ENCODE measurements around the gene INTS1. TPM values are rescaled to one million over a fixed set of nuclear protein-coding genes. Genes with fewer than 3 reads are reported as not detected.

Gene INTS1
- total and polyA plus RNA-seq, 2 of the 4 experiments (the other 2 are of a cell fraction) = 9.3 to 40.1 TPM

DNA sequence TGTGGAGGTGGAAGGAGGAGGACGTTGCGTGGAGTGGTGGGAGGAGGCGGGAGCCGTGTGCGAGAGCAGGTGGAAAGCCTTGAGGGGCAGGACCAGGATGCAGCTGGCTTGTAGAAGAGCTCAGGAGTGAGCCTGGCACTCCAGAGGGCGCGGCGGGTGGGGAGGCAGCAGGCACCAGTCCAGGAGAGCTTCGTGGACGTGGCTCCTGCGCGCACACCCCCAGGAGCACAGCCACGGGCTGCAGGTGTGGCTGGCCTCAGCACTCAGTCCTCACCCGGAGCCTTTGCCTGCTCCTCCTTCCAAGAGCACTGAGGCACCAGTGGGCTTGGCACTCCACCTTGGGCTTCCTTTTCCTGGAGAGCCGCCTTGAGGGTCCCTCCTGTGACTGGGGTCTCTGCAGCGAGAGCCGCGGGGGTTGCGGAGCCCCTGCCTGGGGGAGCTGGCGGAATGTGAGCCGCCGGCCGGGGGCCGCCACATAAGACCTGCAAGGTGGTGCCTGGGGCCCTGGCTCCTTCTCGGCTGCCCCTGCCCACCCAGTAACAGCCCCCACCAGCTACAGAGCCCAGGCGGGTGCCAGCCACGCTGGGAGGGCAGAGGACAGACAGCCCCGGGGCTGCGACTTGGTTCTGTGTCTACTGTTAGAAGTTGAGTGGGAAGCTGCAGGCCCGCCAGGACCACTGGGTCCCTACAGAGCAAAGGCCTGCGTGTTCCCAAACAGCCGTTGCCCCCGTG, 37.4 kb upstream of the INTS1 start:
- peaks cover 4% of the 10 kb centered on the region; the same call in 1 of the 2 replicates for H3K9me1 ChIP-seq (ENCODE audit: insufficient read depth, low read length)
- peaks cover 10% of the 10 kb centered on the region for H3K4me1 ChIP-seq (ENCODE audit: control insufficient read depth, insufficient read depth, low read length)
- H2AK5ac ChIP-seq (ENCODE audit: low read depth, low read length) = no peak overlapping the region
- no peak overlapping the region for H2BK15ac ChIP-seq (ENCODE audit: low read depth, low read length)
- intact Hi-C loops (cut with micrococcal nuclease) (no loop called here), in situ Hi-C loops (cut with MboI; ENCODE audit: low sequenced_read_pairs) (no loop called here), dilution Hi-C loops (cut with HindIII; ENCODE audit: low sequenced_read_pairs, unreplicated experiment) (no loop called here)
- no peak overlapping the region for H3K9ac ChIP-seq (ENCODE audit: low read depth, low read length)
- WGBS, 2 experiments (ENCODE audit: extremely low coverage in 2 of 2, insufficient read length in 1 of 2) = 94% methylated on average over 18 of the region's 33 CpGs; no CpG with 5 or more reads in 1 of the 2 experiments
- POLR2A ChIA-PET (ENCODE audit: unreplicated experiment) = no interaction called here
- peaks cover 48% of the 10 kb centered on the region for H3K36me3 ChIP-seq (ENCODE audit: control insufficient read depth, insufficient read depth, low read length)
- ATAC-seq (ENCODE audit: low read depth) (no peak), DNase-seq (no peak)
- TF ChIP-seq CHD1 (IDR thresholded peaks at IDR 0.05; ENCODE audit: low read depth, low read length) = no peak
- TF ChIP-seq MXI1 (IDR thresholded peaks at IDR 0.05; ENCODE audit: borderline replicate concordance, low read depth, low read length) = no peak
- no peak for TF ChIP-seq SMC3 (IDR thresholded peaks at IDR 0.05; ENCODE audit: low read depth, low read length)
- TF ChIP-seq MAZ (IDR thresholded peaks at IDR 0.05; ENCODE audit: borderline replicate concordance, low read depth, low read length) = no peak
- TF ChIP-seq RCOR1 (IDR thresholded peaks at IDR 0.05; ENCODE audit: insufficient replicate concordance, low read length) = no peak
- no peak for TF ChIP-seq USF2 (IDR thresholded peaks at IDR 0.05; ENCODE audit: low read depth, low read length)
- TF ChIP-seq CTCF (conservative IDR thresholded peaks at IDR 0.05; ENCODE audit: low read depth, low read length) = no peak
- no peak; the same call in 1 of the 2 replicates for TF ChIP-seq POLR2A (IDR thresholded peaks at IDR 0.05; ENCODE audit: low read depth, low read length)
- no peak for TF ChIP-seq RFX5 (IDR thresholded peaks at IDR 0.05; ENCODE audit: low read depth, low read length)
- TF ChIP-seq FOS (IDR thresholded peaks at IDR 0.05; ENCODE audit: low read depth, low read length) = no peak
- TF ChIP-seq ELK1 (IDR thresholded peaks at IDR 0.05; ENCODE audit: borderline replicate concordance, low read depth, low read length) = no peak
- TF ChIP-seq RAD21 (IDR thresholded peaks at IDR 0.05; ENCODE audit: low read length) = no peak
- no peak for TF ChIP-seq NFE2L2 (IDR thresholded peaks at IDR 0.05; ENCODE audit: low read depth, low read length)
- TSS peak; percentile 31 for BruUV-seq (replicated peaks)
- no peak overlapping the region for H2BK5ac ChIP-seq (ENCODE audit: low read depth, low read length, poor library complexity, severe bottlenecking)
- H3K9me3 ChIP-seq (ENCODE audit: control insufficient read depth, insufficient read depth, low read length) = no peaks in the 10 kb centered on the region
- no peak overlapping the region for H3K56ac ChIP-seq (ENCODE audit: extremely low read depth, insufficient read depth, low read length)
- no peak overlapping the region for H4K8ac ChIP-seq (ENCODE audit: low read depth in 2 of 2, low read length in 2 of 2)
- no peak overlapping the region for H2BK120ac ChIP-seq (ENCODE audit: low read depth, low read length)
- peak overlapping the region; percentile 58 for H2AFZ ChIP-seq (replicated peaks; ENCODE audit: low read length, poor library complexity)
- no peak overlapping the region for H4K91ac ChIP-seq (ENCODE audit: insufficient read depth, low read depth, low read length)
- H3K18ac ChIP-seq (ENCODE audit: low read depth, low read length) = no peak overlapping the region
- peaks cover 26% of the 10 kb centered on the region for H4K20me1 ChIP-seq (ENCODE audit: insufficient read depth, low read length)
- no peak overlapping the region for H3K14ac ChIP-seq (replicated peaks; ENCODE audit: low read depth, low read length)
- H3K27ac ChIP-seq (ENCODE audit: insufficient read depth, low read length) = peak overlapping the region; percentile 10; the same call in 1 of the 2 replicates
- H2BK20ac ChIP-seq (ENCODE audit: low read depth, low read length) = no peak overlapping the region
- no peak overlapping the region for H3K4me3 ChIP-seq (ENCODE audit: insufficient read depth, low read depth, low read length)
- H3K23ac ChIP-seq (ENCODE audit: low read depth, low read length) = no peak overlapping the region
- CTCF ChIA-PET = no interaction called here
- no peak overlapping the region for H3K4ac ChIP-seq (ENCODE audit: low read depth, low read length)
- no peak overlapping the region for H4K5ac ChIP-seq (ENCODE audit: low read depth, low read length)
- H3K27me3 ChIP-seq (ENCODE audit: control insufficient read depth, insufficient read depth, low read length) = no peaks in the 10 kb centered on the region
- H3K79me1 ChIP-seq (ENCODE audit: low read depth in 1 of 2, low read length in 2 of 2) = peaks cover 0 to 47% of the 10 kb centered on the region in 2 experiments; a peak in 3 of 4 replicates
- H3K4me2 ChIP-seq (ENCODE audit: low read depth, low read length) = no peak overlapping the region
- H2AK9ac ChIP-seq (replicated peaks; ENCODE audit: low read depth, low read length, poor library complexity) = no peak overlapping the region

Data from IMR-90 (cell line).